GM21360 (cell line): ENCODE measurements around the gene GZF1.

ENCODE experiments used
- ATAC-seq: cut with Tn5 transposase; IDR thresholded peaks from one replicate; pipeline ENCODE4 v1.9.1; 2021; ENCODE audit warnings: mild to moderate bottlenecking, moderate library complexity; ENCODE audit not compliant: unreplicated experiment

GZF1 gene

GRCh38 chr20:23361476-23362391 is at the start of gene GZF1:
Gene GZF1 (plus strand): TSS chr20:23362182. CDS start chr20:23364384, 2,202 bp downstream.
- ATAC-seq, result peak; percentile 61

GRCh38 chr20:23313271-23313670 is 48.7 kb upstream of the GZF1 start:
- ATAC-seq, result no peak

GRCh38 chr20:23314699-23315098 is 47.3 kb upstream of the GZF1 start:
- no peak for ATAC-seq

DNA sequence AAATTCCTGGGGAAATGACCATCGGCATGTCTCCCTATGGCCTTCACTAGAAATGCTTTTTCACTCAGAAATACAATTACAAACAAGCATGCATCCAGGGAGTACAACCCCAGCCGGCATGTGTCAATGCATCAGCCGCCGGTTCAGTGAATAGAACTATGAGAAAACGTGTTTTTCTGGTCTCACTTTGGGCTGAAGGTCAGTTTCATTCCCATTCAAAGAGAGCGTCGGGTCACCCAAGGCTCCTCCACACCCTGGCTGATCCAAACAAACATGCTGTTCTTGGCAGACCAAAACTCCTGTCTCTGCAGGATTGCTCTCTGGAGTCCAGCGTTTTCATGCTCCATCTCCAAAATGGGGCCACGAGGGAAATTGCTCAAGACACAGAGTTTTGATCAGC is 46.9 kb upstream of the GZF1 start:
- ATAC-seq, result no peak

DNA sequence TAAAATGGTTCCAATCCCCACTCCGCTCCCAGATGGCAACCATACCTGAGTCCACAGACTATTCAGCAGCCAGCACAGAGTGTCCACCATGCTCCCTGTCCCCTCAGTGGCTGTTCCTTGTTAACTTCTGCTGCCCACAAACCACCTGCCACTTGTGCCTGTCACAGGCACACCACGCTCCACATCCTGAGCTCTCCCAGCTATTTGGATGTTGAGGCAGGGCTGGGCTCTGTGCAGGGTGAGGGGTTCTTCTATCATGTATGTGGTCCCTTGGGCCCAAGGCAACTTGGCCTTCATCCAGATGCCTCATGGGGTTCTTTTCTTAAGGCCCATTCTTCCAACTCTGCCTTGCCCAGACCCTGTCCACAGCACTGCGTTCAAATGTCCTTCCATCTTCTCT is 45.4 kb upstream of the GZF1 start:
- no peak for ATAC-seq

GRCh38 chr20:23317081-23317480 is 44.9 kb upstream of the GZF1 start:
- ATAC-seq, result no peak

- no peak for ATAC-seq
Measured at GRCh38 chr20:23318347-23318746, 43.6 kb upstream of the GZF1 start.

- no peak for ATAC-seq
Measured at GRCh38 chr20:23320317-23320716, 41.7 kb upstream of the GZF1 start.

DNA sequence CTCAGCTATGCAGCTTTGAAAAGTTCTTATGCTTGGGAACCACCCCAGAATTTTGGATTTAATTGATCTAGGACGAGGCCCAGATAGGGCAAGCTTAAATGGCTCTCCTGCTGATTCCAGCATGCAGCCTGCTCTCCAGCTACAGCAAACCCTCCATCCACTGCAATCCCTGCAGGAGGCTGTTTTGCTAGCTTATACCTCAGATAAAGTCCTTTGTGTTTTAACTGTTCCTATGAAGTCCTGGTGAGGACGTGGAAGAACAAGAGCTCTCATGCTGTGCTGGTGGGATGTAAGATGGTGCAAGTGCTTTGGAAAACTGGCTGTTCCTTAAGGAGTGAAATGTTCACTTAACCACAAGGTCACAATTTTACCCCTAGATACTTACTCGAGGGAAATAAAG is 36.9 kb upstream of the GZF1 start:
- ATAC-seq, result no peak

- no peak for ATAC-seq
Measured at GRCh38 chr20:23326774-23327173, 35.2 kb upstream of the GZF1 start.

- no peak for ATAC-seq
Measured at GRCh38 chr20:23327617-23328333, 34.2 kb upstream of the GZF1 start.

DNA sequence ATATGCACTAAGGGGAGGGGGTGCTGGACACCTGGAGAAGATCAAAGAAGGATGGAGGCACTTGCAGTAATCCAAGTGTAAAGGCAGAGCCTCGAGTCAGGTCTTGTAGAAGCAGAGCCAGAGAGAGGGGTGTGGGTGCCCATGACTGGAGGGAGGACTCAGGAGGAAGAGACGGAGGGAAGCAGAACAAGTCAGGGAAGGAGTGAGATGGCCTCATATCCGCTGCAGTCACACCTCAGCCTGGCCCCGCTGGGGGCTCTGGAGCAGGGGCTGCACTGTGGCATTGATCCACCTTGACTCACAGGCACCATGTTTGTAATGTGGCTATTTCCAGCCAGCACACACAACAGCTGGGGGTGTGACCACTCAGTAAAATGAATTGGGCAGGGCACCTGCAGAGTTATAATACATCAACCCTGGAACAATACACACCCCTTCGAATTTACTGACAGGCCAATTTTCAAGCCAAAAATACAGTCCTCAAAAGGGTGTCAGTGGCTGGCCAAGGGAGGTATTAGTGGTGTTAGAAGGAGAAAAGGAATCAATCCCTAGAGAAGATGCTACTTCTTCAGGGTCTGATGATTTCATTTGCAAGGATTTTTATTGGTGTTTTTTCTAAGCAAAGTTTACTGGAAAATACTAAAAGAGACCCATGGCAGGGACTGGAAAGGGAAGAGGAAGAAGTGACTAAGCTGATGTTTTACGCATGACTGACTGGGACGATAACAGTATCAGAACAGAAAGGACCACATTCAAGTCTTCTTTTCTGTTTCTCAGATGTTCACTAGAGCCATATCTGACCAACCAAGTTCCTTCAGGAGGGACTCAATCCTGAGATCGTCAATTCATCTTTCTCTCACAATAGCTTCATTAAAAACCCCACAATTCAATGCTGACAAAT is 30.3 kb upstream of the GZF1 start:
- no peak for ATAC-seq

DNA sequence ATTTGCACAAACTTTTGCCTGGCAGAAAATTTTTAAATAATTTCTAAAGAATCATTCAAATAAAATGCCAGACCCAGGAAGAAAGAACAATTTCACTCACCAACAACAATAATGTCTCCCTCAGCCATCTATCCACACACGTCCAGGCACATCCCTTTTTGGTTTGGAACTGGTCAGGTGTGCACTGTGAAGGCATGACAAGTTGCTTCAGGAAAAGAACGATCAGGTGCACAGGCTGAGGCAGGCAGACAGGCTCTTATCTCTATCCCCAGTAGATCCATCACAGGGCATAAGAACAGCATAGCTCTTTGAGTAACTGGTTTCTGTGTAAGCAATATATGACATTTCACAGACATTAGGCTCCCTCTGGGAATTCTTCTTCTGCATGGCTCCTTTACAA is 29.5 kb upstream of the GZF1 start:
- ATAC-seq, result no peak

DNA sequence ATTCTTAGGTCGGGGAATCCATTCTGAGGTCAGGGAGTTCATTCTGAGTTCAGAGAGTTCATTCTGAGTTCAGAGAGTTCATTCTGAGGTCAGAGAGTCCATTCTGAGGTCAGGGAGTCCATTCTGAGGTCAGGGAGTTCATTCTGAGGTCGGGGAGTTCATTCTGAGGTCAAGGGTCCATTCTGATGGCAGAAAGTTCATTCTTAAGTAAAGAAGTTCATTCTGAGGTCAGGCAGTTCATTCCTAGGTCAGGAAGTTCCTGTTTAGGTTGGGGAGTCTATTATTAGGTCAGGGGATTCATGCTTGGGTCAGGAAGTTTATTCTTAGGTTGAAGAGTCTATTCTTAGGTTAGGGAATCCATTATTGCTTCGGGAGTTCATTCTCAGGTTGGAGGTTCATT is 27.9 kb upstream of the GZF1 start:
- no peak for ATAC-seq

GRCh38 chr20:23335521-23335920 is 26.5 kb upstream of the GZF1 start:
- no peak for ATAC-seq

DNA sequence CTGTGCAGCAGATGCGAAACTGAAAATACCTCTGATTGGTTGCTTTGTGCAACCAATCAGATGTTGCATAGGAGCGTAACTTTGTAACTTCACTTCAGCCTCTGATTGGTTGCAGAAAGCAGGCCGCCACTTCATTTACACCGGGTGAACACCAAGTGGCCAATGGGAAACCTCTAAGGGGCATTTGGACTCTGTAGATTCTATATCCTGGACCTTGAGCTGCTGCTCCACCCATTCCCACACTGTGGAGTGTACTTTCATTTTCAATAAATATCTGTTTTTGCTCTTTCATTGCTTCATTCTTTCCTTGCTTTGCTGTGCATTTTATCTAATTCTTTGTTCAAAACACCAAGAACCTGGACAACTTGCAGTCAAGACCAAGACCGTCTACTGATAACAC is 25.5 kb upstream of the GZF1 start:
- no peak for ATAC-seq

DNA sequence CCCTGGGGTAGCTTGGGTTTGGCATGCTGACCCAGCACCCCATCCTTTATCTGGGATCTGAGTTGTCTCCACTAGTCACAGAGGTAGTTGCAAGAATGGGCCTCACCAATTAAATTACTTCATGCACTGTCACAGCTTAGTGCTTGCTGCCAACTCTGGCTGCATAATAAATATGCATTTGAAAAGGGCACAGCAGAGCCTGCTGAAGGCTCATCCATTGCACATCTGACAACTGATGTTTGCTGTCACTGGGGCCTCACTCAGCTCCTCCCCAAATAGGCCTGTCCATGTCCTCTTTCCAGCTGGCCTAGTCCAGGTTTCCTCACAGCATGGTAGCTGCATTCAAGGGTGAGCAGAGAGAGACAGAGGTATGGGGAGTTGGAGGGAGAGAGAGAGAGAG is 24.7 kb upstream of the GZF1 start:
- no peak for ATAC-seq

DNA sequence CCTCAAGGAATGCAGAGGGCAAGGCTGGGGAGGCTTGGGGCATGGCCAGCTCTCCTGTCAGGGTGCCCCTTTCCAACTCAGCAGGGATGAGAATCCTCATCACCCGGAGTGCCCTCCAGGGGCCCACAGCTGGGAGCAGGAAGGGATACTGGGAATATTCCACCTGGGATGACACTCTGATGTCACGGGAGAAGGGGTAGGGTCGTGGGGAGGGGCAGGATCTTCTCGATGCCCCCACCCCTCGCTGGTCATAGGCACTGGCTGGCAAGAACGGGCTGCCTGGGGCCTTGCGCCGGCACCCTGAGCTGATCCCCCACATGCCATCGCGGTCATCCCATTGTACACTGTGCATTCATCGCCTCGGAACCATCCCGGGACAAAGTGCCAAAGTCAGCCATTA is 22.0 kb upstream of the GZF1 start:
- no peak for ATAC-seq

DNA sequence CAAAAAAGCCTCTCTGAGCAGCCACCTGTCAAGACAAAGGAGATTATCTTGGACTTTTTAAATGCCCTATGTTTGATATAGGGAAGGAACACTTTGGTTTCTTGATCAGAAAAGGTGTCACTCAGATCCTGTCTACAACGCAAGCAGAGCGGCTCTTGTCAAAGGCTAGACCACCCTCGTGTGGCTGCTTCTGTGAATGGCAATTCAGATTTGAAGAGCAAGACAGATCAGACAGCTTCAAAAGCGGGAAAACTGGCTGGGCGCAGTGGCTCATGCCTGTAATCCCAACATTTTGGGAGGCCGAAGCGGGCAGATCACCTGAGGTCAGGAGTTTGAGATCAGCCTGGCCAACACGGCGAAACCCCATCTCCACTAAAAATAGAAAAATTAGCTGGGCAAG is 21.5 kb upstream of the GZF1 start:
- no peak for ATAC-seq

GRCh38 chr20:23341073-23341472 is 20.9 kb upstream of the GZF1 start:
- no peak for ATAC-seq

DNA sequence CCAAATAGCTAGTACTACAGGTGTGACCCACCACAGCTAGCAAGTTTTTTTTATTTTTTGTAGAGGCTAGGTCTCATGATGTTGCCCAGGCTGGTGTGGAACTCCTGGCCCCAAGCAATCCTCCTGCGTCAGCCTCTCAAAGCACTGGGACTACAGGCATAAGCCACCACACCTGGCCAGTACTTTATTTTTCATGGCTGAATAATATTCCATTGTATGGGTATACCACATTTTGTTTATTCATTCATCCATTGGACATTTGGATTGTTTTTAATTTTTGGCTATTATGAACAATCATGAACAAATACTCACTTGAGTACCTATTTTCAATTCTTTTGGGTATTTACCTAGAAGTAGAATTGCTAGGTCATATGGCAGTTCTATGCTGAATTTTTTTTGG is 18.4 kb upstream of the GZF1 start:
- no peak for ATAC-seq
